Measurements from ENCODE around the gene BEGAIN. TPM values are rescaled to one million over a fixed set of nuclear protein-coding genes. Genes with fewer than 3 reads are reported as not detected.

Gene BEGAIN
- total and polyA plus RNA-seq, 10 donors, result 1.8 to 10.0 (median 5.6) TPM

DNA sequence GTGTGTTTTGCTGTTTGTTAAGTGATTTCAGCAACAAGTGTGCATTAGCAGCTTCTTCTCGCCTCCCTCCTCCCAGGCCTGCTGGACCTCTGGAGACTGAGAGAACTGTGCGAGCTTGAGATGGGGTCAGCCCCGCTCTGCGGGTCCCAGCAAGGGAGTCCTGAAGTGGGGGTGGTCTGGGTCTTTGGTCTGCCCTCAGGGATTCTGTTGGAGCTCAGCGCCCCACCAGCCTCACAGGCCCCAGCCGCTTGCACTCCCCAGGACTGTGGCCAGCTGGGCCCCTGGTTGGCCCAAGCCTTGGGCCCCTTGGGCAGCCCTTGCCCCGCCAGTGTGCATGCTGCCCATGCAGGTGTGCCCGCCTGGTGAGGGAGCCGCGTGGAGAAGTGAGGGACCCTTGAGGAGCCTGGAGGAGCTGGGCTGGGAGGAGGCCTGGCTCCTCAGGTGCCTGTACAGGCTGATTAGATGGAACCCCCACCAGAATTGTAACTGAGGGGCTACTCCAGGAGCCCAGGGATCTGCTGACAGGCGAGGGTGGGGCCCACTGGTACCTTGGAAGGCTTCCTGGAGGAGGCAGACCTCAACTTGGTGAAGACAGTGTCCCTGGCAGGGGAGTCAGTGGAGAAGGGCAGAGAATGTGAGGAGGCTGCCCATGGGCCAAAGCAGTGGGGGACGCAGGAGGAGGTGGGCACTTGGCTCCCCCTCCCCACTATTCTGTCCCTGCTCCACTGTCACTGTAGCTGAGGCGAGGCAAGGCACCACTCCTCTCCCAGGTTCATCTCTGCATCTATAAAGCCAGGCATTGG lies 56.7 kb downstream of the BEGAIN start:
- Histone ChIP-seq H3K27me3 (replicated peaks in 1 of 7) (no peaks in the 10 kb centered on the region), H3K9me3 (no peaks in the 10 kb centered on the region), H3K36me3 (peaks cover 0 to 61% (median 14%) of the 10 kb centered on the region in 6 donors), H3K4me3 (no peak overlapping the region), H3K27ac (no peak overlapping the region), H3K4me1 (peaks cover 3 to 42% (median 21%) of the 10 kb centered on the region in 6 donors)
- intact Hi-C loops (cut with DNase I; ENCODE audit: low total_unique reads), result no loop called here
- 91 to 97% (median 95%) methylated on average over 6 to 13 of the region's 13 CpGs for WGBS, 5 donors
- TF ChIP-seq POLR2A (IDR thresholded peaks at IDR 0.05) (no peak), POLR2AphosphoS5 (IDR thresholded peaks at IDR 0.05) (no peak)
- TF ChIP-seq, protein P1, sequence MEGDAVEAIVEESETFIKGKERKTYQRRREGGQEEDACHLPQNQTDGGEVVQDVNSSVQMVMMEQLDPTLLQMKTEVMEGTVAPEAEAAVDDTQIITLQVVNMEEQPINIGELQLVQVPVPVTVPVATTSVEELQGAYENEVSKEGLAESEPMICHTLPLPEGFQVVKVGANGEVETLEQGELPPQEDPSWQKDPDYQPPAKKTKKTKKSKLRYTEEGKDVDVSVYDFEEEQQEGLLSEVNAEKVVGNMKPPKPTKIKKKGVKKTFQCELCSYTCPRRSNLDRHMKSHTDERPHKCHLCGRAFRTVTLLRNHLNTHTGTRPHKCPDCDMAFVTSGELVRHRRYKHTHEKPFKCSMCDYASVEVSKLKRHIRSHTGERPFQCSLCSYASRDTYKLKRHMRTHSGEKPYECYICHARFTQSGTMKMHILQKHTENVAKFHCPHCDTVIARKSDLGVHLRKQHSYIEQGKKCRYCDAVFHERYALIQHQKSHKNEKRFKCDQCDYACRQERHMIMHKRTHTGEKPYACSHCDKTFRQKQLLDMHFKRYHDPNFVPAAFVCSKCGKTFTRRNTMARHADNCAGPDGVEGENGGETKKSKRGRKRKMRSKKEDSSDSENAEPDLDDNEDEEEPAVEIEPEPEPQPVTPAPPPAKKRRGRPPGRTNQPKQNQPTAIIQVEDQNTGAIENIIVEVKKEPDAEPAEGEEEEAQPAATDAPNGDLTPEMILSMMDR (IDR thresholded peaks at IDR 0.05 in 8 of 11, conservative IDR thresholded peaks at IDR 0.05 in 3 of 11), result no peak
- peak; percentile 54 for DNase-seq

DNA sequence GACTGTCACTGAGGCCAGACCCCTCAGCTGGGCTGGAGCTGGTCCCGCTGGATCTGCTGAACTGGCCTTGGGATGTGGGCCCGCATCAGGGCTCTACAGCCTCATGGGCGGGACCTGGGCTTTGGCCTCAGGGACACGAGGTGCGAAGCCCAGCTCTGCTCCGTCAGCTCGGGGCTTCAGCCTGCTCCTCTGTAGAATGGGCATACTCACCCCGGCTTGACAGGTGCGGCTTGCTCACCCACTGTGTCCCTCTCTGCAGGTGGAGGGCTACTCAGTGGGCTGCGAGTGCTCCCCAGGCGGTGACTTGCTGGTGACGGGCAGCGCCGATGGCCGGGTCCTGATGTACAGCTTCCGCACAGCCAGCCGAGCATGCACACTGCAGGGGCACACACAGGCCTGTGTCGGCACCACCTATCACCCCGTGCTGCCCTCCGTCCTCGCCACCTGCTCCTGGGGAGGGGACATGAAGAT lies 57.6 kb downstream of the BEGAIN start:
- WGBS, 5 donors, result 87 to 98% (median 95%) methylated on average over 7 to 21 of the region's 21 CpGs
- no peaks in the 10 kb centered on the region for H3K27me3 ChIP-seq (replicated peaks in 1 of 7)
- peak; percentile 60 for DNase-seq
- no peak overlapping the region for H3K27ac ChIP-seq
- H3K36me3 ChIP-seq, result peaks cover 0 to 61% (median 14%) of the 10 kb centered on the region in 6 donors
- TF ChIP-seq, protein P1 (IDR thresholded peaks at IDR 0.05 in 8 of 11, conservative IDR thresholded peaks at IDR 0.05 in 3 of 11), result no peak
- no peak for TF ChIP-seq POLR2AphosphoS5 (IDR thresholded peaks at IDR 0.05)
- no peak for TF ChIP-seq POLR2A (IDR thresholded peaks at IDR 0.05)
- intact Hi-C loops (cut with DNase I; ENCODE audit: low total_unique reads), result loop anchor here (5.0 kb wide), 1 partner anchor 118 kb away; no protein-coding TSS in a partner anchor
- H3K4me1 ChIP-seq, result peaks cover 3 to 39% (median 19%) of the 10 kb centered on the region in 6 donors
- no peaks in the 10 kb centered on the region for H3K9me3 ChIP-seq
- H3K4me3 ChIP-seq, result no peak overlapping the region

DNA sequence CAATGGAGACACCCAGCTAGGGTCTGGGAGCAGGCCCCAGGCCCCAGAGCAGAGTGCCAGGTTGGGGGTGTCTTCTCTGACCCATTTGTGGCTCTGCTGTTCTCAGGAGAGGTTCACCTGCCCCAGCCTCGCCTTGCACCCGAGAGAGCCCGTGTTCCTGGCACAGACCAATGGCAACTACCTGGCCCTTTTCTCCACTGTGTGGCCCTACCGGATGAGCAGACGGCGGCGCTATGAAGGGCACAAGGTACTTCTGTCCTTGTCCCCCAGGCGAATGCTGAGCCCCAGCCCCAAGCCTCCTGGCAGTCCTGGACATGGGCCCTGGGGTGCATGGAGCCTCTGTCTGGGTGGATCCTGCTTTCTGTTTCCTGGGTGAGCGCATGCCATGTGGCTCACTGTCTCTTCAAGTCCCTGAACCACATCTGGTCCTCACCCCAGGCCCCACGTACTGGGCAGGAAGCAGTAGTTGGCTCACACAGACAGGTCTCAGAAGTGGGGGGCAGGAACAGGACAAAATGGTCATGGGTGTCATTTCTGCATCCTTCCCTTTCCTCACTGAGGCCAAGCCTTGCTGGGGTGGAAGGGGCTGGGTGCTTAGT lies 58.2 kb downstream of the BEGAIN start:
- no peak overlapping the region for H3K4me3 ChIP-seq
- intact Hi-C loops (cut with DNase I; ENCODE audit: low total_unique reads), result loop anchor here (5.0 kb wide), 1 partner anchor 118 kb away; no protein-coding TSS in a partner anchor
- peaks cover 0 to 61% (median 14%) of the 10 kb centered on the region in 6 donors for H3K36me3 ChIP-seq
- no peak overlapping the region for H3K27ac ChIP-seq
- H3K9me3 ChIP-seq, result no peaks in the 10 kb centered on the region
- 86 to 91% (median 86%) methylated on average over 5 to 10 of the region's 10 CpGs for WGBS, 5 donors
- H3K4me1 ChIP-seq, result peaks cover 3 to 34% (median 17%) of the 10 kb centered on the region in 6 donors
- peak; percentile 66 for DNase-seq
- TF ChIP-seq POLR2AphosphoS5 (IDR thresholded peaks at IDR 0.05) (no peak), POLR2A (IDR thresholded peaks at IDR 0.05) (no peak)
- TF ChIP-seq, protein P1 (IDR thresholded peaks at IDR 0.05 in 8 of 11, conservative IDR thresholded peaks at IDR 0.05 in 3 of 11), result no peak
- H3K27me3 ChIP-seq (replicated peaks in 1 of 7), result no peaks in the 10 kb centered on the region

DNA sequence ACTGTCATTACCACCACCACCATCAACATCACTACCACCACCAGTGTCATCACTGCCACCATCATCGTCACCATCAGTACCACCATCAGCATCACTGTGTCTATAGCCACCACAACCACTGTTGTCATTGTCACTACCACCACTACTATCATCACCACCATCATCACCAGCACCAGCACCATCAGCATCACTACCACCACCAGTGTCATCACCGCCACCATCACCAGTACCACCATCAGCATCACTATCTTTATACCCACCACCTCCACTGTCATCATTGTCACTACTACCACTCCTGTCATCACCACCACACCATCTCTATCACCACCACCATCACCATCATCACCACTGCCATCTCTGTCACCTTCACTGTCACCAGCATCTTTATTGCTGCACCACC lies 60.6 kb downstream of the BEGAIN start:
- no peak for TF ChIP-seq POLR2AphosphoS5 (IDR thresholded peaks at IDR 0.05)
- TF ChIP-seq, protein P1 (IDR thresholded peaks at IDR 0.05 in 8 of 11, conservative IDR thresholded peaks at IDR 0.05 in 3 of 11), result no peak
- TF ChIP-seq POLR2A (IDR thresholded peaks at IDR 0.05), result no peak
- Histone ChIP-seq H3K27ac (no peak overlapping the region), H3K27me3 (replicated peaks in 1 of 7) (no peaks in the 10 kb centered on the region), H3K4me1 (peaks cover 0 to 9% (median 0%) of the 10 kb centered on the region in 6 donors), H3K4me3 (no peak overlapping the region), H3K9me3 (no peaks in the 10 kb centered on the region), H3K36me3 (peaks cover 0 to 61% (median 14%) of the 10 kb centered on the region in 6 donors)
- DNase-seq, result peak; percentile 32
- intact Hi-C loops (cut with DNase I; ENCODE audit: low total_unique reads), result loop anchor here (5.0 kb wide), 1 partner anchor 121 kb away; no protein-coding TSS in a partner anchor
- WGBS, 5 donors, result 91 to 98% (median 93%) methylated on average over 2 of the region's 2 CpGs

Measured in spleen (tissue), 11 donors.